Activated naive CD8-positive, alpha-beta T cell (primary cell): ENCODE data around the gene ZNF772.

Source experiments
- H3K27ac Mint-ChIP-seq: one replicate; pipeline ENCODE4 v1.8.0; 2021; ENCODE audit warnings: mixed read lengths
- H3K27me3 Mint-ChIP-seq: one replicate; pipeline ENCODE4 v1.8.0; 2021; ENCODE audit warnings: mixed read lengths
- H3K36me3 Mint-ChIP-seq: one replicate; pipeline ENCODE4 v1.8.0; 2021; ENCODE audit warnings: mixed read lengths
- H3K4me1 Mint-ChIP-seq: one replicate; pipeline ENCODE4 v1.8.0; 2021; ENCODE audit warnings: low read depth, mixed read lengths
- H3K4me3 Mint-ChIP-seq: one replicate; pipeline ENCODE4 v1.8.0; 2021; ENCODE audit warnings: mild to moderate bottlenecking, mixed read lengths
- H3K9me3 Mint-ChIP-seq: one replicate; pipeline ENCODE4 v1.8.0; 2021; ENCODE audit warnings: low read depth, mixed read lengths

The ZNF772 gene

DNA sequence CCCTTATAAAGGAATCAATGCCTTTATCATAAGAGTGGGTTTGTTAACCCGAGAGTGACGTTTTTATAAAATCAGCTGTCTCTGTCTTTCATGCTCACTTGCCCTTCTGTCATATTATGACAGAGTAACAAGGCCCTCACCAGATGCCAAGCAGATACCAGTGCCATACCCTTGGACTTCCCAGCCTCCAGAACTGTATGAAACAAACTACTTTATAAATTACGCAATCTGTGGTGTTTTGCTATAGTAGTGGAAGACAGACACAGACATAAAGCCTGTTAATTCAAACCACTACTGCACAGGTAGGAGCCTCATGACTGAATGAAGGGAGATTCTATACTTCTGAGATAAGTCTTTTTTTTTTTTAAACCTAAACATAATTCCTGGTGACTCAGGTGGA is 25.1 kb downstream of the ZNF772 start:
- no peak overlapping the region for H3K27ac Mint-ChIP-seq
- no peak overlapping the region for H3K4me3 Mint-ChIP-seq
- H3K27me3 Mint-ChIP-seq = no peaks in the 10 kb centered on the region
- H3K9me3 Mint-ChIP-seq = peaks cover 24% of the 10 kb centered on the region
- no peaks in the 10 kb centered on the region for H3K4me1 Mint-ChIP-seq
- peaks cover 42% of the 10 kb centered on the region for H3K36me3 Mint-ChIP-seq

DNA sequence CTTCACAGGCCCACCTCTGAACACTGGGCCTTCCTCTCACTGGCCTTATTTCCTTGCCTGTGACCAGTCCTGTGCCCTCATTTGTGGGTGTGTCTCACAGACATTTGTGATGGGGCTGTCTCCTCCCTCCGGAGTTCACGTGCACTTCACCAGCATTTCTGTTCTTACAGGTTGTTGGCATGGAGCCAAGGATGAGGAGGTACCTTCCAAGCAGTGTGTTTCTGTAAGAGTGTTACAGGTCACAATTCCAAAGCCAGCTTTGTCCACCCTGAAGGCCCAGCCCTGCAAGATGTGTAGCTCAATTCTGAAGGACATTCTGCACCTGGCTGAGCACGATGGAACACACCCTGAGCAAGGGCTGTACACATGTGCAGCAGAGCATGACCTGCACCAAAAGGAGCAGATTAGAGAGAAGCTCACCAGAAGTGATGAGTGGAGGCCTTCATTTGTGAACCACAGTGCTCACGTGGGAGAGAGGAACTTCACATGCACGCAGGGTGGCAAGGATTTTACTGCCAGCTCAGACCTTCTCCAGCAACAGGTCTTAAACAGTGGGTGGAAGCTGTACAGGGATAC is 34.2 kb downstream of the ZNF772 start:
- Mint-ChIP-seq H3K27ac (no peak overlapping the region), H3K4me3 (no peak overlapping the region), H3K27me3 (no peaks in the 10 kb centered on the region), H3K9me3 (peaks cover 31% of the 10 kb centered on the region), H3K4me1 (peaks cover 9% of the 10 kb centered on the region), H3K36me3 (peaks cover 72% of the 10 kb centered on the region)

DNA sequence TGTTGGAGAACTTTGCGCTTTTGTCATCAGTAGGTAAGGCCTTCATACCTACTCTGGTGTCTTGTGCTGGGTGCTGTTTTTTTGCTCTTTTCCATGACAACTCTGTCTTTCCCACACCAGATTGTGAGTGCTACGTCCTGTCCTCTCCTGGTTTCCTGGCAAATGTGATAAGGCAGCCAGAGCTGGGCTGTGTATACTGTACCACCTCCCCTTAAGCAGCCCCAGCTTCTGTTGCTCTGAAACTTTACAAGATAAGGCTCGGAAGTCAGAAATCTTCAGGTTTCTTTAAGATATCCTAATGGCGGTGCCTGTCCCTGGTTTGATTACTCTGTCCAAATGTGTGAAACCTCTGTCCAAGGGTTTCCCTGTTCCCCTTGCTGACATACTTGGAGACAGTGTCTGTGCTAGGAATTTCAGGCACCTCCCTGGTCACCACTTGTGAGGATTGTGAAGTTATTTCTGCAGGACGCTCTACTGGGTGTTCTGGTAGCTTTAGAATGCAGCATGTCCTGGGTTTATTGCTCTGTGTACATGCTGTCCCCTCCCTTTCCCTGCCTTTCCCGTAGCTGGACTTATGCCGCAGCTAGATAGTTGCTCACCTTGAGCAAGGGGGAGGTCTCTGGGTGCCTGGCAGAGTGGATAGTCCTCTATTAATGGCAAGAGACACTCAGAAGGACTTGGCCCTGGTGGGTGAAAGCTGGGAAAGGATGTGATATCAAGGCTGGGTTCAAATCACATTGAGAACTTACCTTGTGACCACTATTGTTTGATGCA is 35.2 kb downstream of the ZNF772 start:
- Mint-ChIP-seq H3K4me1 (peaks cover 13% of the 10 kb centered on the region), H3K36me3 (peaks cover 74% of the 10 kb centered on the region), H3K27ac (no peak overlapping the region), H3K9me3 (peaks cover 31% of the 10 kb centered on the region), H3K4me3 (no peak overlapping the region), H3K27me3 (no peaks in the 10 kb centered on the region)

DNA sequence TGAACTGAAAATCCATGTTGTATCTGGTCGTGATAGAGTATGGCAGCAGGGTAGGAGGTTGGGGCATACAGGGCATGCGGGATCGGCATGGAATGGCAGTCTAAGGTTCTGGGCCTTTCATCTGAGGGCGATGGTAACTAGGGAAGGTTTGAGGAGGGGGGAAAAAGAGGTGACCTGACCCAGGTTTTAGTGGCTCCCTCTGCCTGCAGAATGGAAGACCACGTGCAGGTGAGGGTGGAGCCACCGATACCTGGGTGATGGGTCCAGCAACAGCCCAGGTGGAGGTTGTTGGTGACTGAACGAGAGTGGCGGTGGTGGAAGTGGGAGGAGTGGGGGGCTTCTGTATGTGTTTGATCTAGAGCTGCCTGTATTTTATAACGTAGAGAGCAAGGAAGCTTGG is 38.4 kb downstream of the ZNF772 start:
- Mint-ChIP-seq H3K9me3 (peaks cover 26% of the 10 kb centered on the region), H3K4me3 (peak overlapping the region; percentile 36), H3K27me3 (no peaks in the 10 kb centered on the region), H3K4me1 (peaks cover 35% of the 10 kb centered on the region), H3K27ac (no peak overlapping the region), H3K36me3 (peaks cover 65% of the 10 kb centered on the region)

DNA sequence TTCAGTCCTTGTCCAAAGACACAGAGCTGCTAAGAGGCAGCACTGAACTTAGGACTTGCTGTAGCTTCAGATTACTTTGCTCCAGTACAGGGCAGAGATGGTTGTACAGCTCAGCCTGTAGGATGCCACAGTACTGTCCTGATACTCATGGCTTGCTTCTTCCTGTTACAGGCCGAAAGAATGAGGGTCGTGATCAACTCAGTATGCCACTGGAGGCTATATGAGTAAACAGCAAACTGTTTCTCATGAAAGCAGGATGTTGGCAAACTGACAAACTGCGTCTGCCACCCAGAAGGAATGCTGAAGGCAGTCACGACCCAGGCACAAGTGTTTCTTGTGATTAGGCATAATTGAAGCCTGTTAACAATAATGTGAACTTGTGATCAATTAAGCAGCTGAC is 39.4 kb downstream of the ZNF772 start:
- H3K9me3 Mint-ChIP-seq = peaks cover 25% of the 10 kb centered on the region
- H3K27me3 Mint-ChIP-seq = no peaks in the 10 kb centered on the region
- peaks cover 55% of the 10 kb centered on the region for H3K36me3 Mint-ChIP-seq
- peak overlapping the region; percentile 17 for H3K4me3 Mint-ChIP-seq
- peaks cover 35% of the 10 kb centered on the region for H3K4me1 Mint-ChIP-seq
- no peak overlapping the region for H3K27ac Mint-ChIP-seq

DNA sequence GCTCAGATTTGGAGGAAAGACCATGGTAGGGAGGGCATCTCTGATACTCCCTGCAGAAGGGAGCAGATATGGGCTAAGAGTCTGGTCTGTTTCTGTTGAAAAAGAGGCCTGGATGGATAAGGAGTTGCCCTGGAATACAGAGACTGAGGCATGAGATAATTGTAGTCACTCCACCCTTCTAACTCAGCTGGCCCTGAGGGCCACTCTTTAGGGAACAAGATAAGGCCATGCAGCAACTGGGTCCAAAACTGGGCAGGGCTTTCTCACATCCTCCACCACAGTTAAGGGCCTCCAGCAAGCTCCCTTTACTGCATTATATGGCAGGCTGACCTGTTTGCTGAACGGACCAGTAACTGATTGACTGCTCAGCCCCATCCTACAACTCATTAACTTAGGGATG is 40.9 kb downstream of the ZNF772 start:
- H3K9me3 Mint-ChIP-seq = peaks cover 25% of the 10 kb centered on the region
- peaks cover 35% of the 10 kb centered on the region for H3K4me1 Mint-ChIP-seq
- H3K4me3 Mint-ChIP-seq = peak overlapping the region; percentile 98
- peak overlapping the region; percentile 58 for H3K27ac Mint-ChIP-seq
- no peaks in the 10 kb centered on the region for H3K27me3 Mint-ChIP-seq
- H3K36me3 Mint-ChIP-seq = peaks cover 40% of the 10 kb centered on the region

DNA sequence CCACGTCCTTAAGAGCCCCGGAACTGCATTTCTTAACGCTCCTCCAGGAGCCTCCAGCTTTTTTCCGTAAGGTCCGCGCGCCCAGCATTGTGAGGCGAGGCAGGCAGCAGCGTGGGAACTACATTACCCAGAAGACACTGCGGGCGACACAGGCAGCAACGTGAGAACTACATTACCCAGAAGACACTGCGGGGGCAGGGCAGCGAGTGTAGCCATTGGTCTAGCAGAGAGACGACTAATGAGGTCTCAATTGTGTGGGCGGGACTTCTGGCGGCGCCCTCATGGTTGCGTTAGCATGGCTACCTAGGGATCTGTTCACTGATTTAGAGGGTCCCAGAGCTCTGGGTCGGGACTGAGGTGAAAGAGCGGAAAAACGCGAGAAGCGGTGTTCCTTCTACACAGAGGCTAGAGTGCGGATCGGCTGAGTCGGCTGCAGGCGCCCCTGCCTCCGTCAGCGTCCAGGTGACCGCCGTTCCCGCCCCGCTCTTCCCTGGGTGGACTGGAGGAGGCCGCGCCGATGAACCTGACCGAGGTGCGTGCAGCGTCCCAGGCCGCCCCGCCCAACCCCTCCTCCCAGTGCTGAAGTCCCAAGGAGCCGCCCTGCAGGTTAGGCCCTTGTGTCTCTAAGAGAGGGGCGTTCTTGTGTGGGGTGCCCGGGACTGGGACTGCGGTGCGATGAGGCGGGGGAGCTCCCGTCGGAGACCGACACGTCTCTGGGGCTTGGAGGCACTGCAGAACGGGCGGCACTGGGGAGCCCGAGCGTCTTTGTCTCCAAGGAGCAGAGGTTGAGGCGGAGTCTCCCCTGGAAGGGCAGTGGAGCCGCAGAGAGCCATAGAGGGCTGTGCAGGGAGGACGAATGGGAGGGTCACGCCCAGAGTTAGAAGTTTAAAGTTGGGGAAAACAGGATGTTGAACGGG is 42.0 kb downstream of the ZNF772 start, which contains the start of gene ZNF749:
Gene ZNF749, plus strand, starts transcription at position 264 of the 917 bp plus-strand sequence. Its CDS starts 254 bp downstream, at position 518.
- Mint-ChIP-seq H3K27ac (peak within 1 kb of the TSS; percentile 98), H3K36me3 (peaks cover 33% of the 10 kb centered on the region), H3K27me3 (no peaks in the 10 kb centered on the region), H3K4me3 (peak within 1 kb of the TSS; percentile 98), H3K4me1 (peaks cover 35% of the 10 kb centered on the region), H3K9me3 (peaks cover 22% of the 10 kb centered on the region)

DNA sequence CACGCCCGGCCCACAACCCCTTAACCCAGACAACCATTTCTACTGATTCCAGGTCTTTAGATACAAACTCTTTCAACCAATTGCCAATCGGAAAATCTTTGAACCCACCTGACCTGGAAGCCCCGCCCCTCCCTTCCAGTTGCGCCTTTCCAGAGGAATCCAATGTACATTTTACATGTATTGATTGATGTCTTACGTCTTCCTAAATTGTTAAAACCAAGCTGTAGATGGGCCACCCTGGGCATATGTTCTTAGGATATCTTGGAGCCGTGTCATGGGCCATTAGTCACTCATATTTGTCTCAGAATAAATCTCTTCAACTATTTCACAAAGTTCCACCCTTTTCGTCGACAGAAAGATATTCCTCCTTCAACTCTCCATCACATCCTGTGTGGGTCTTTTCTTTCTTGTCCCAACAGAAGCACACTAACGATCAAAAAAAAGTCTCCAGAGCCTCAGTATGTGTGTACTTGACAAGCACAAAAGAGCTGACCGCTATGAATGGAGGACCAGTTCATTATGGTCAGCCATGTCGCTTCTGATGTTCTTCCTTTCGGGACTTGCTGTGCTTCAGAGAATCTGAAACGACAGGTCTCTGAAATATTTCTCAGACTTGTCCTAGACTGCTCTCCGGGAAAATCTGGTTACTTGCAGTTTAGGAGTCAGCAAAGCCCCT is 42.8 kb downstream of the ZNF772 start:
- H3K4me1 Mint-ChIP-seq = peaks cover 32% of the 10 kb centered on the region
- peak overlapping the region; percentile 98 for H3K27ac Mint-ChIP-seq
- H3K27me3 Mint-ChIP-seq = no peaks in the 10 kb centered on the region
- peaks cover 25% of the 10 kb centered on the region for H3K36me3 Mint-ChIP-seq
- H3K4me3 Mint-ChIP-seq = peak overlapping the region; percentile 98
- H3K9me3 Mint-ChIP-seq = peaks cover 14% of the 10 kb centered on the region

DNA sequence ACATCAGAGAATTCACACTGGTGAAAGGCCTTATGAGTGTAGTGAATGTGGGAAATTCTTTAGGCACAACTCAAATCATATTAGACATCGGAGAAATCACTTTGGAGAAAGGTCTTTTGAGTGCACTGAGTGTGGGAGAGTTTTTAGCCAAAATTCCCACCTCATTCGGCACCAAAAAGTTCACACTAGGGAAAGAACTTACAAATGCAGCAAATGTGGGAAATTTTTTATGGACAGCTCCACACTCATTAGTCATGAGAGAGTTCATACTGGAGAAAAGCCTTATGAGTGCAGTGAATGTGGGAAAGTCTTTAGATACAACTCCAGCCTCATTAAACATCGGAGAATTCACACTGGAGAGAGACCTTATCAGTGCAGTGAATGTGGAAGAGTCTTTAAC is 56.3 kb downstream of the ZNF772 start:
- H3K4me3 Mint-ChIP-seq = no peak overlapping the region
- no peaks in the 10 kb centered on the region for H3K27me3 Mint-ChIP-seq
- no peaks in the 10 kb centered on the region for H3K4me1 Mint-ChIP-seq
- H3K27ac Mint-ChIP-seq = no peak overlapping the region
- H3K9me3 Mint-ChIP-seq = peaks cover 20% of the 10 kb centered on the region
- peaks cover 56% of the 10 kb centered on the region for H3K36me3 Mint-ChIP-seq

DNA sequence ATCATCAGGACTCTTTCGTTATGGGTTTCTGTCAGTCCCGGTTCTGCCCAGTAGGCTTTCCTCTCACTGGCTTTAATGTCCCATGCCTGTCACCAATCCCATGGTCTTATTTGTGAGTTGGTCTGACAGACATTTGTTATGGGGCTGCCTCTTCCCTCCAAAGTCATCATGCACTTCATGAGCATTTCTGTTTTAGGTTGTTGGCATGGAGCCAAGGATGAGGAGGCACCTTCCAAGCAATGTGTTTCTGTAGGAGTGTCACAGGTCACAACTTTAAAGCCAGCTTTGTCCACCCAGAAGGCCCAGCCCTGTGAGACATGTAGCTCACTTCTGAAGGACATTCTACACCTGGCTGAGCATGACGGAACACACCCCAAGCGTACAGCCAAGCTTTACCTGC is 57.9 kb downstream of the ZNF772 start:
- no peak overlapping the region for H3K4me3 Mint-ChIP-seq
- peaks cover 6% of the 10 kb centered on the region for H3K4me1 Mint-ChIP-seq
- H3K27me3 Mint-ChIP-seq = no peaks in the 10 kb centered on the region
- H3K9me3 Mint-ChIP-seq = peaks cover 30% of the 10 kb centered on the region
- H3K27ac Mint-ChIP-seq = no peak overlapping the region
- H3K36me3 Mint-ChIP-seq = peaks cover 65% of the 10 kb centered on the region
